OCI-LY1 (cell line): ENCODE data around the gene ATP6V1G1.

Experiments
- H2AFZ ChIP-seq: fragments of 200-600 bp; sonication (generic), shearing (Covaris generic); 2 replicates; pipeline ENCODE4 v1.6.0; 2014; ENCODE audit warnings: antibody characterized with exemption, mild to moderate bottlenecking, low read length
- H3F3A ChIP-seq: fragments of 200-600 bp; sonication (generic), shearing (Covaris generic); 2 replicates; pipeline ENCODE4 v1.6.0; 2014; ENCODE audit warnings: mild to moderate bottlenecking, antibody characterized with exemption, low read length, moderate library complexity; ENCODE audit not compliant: insufficient read depth
- H3K27ac ChIP-seq: fragments of 200-600 bp; sonication (generic); 2 replicates; pipeline ENCODE4 v1.5.1; 2014; ENCODE audit warnings: low read length, mixed run types, mild to moderate bottlenecking, low read depth; ENCODE audit not compliant: poor library complexity, severe bottlenecking
- H3K27me3 ChIP-seq: fragments of 200-600 bp; sonication (generic); 2 replicates; pipeline ENCODE4 v1.6.0; 2014; ENCODE audit warnings: antibody characterized with exemption, mild to moderate bottlenecking, low read length, moderate library complexity; ENCODE audit not compliant: insufficient read depth
- H3K36me3 ChIP-seq: fragments of 200-600 bp; sonication (generic); 2 replicates; pipeline ENCODE4 v1.6.1; 2014; ENCODE audit warnings: mild to moderate bottlenecking, antibody characterized with exemption, low read length, moderate library complexity, mixed read lengths; ENCODE audit not compliant: insufficient read depth
- H3K4me1 ChIP-seq: fragments of 200-600 bp; sonication (generic); 2 replicates; pipeline ENCODE4 v1.5.1; 2014; ENCODE audit warnings: mild to moderate bottlenecking, low read length, moderate library complexity; ENCODE audit not compliant: insufficient read depth, severe bottlenecking
- H3K4me2 ChIP-seq: fragments of 200-600 bp; sonication (generic), shearing (Covaris generic); 2 replicates; pipeline ENCODE4 v1.6.1; 2014; ENCODE audit warnings: low read length
- H3K4me3 ChIP-seq: fragments of 200-600 bp; sonication (generic); 2 replicates; pipeline ENCODE4 v1.5.1; 2014; ENCODE audit warnings: low read length, low read depth, mild to moderate bottlenecking, mixed read lengths; ENCODE audit not compliant: poor library complexity, severe bottlenecking
- H3K79me2 ChIP-seq: fragments of 200-600 bp; shearing (Covaris generic); 2 replicates; pipeline ENCODE4 v1.6.1; 2016; ENCODE audit warnings: mixed run types, low read length, mixed read lengths; ENCODE audit not compliant: insufficient read depth
- H3K9ac ChIP-seq: fragments of 200-600 bp; sonication (generic), shearing (Covaris generic); 2 replicates; pipeline ENCODE4 v1.6.1; 2014; ENCODE audit warnings: mild to moderate bottlenecking, low read length, mixed read lengths
- H3K9me2 ChIP-seq: fragments of 200-600 bp; sonication (generic), shearing (Covaris generic); 2 replicates; pipeline ENCODE4 v1.6.1; 2014; ENCODE audit warnings: low read depth, mild to moderate bottlenecking, low read length, mixed read lengths
- H3K9me3 ChIP-seq: fragments of 200-600 bp; shearing (Covaris generic); 2 replicates; pipeline ENCODE4 v1.6.1; 2014; ENCODE audit warnings: low read length, mixed read lengths
- H4K20me1 ChIP-seq: fragments of 200-600 bp; sonication (generic), shearing (Covaris generic); 2 replicates; pipeline ENCODE4 v1.6.0; 2016; ENCODE audit warnings: mild to moderate bottlenecking, low read length; ENCODE audit not compliant: insufficient read depth
- CTCF ChIP-seq: fragments of 200-600 bp; sonication (generic), shearing (Covaris generic); IDR thresholded peaks from 2 replicates; pipeline ENCODE4 v1.5.1; 2017; ENCODE audit warnings: mild to moderate bottlenecking, antibody characterized with exemption, low read length, moderate library complexity, mixed read lengths
- EZH2 ChIP-seq: fragments of 200-600 bp; sonication (generic), shearing (Covaris generic); IDR thresholded peaks from 2 replicates; pipeline ENCODE4 v1.8.0; 2017; ENCODE audit warnings: borderline replicate concordance, mixed run types, mild to moderate bottlenecking, antibody characterized with exemption, low read length, moderate library complexity, mixed read lengths

ATP6V1G1 gene

GRCh38 chr9:114545055-114545454 is 42.5 kb upstream of the ATP6V1G1 start:
- H3K79me2 ChIP-seq = no peaks in the 10 kb centered on the region
- H3K4me1 ChIP-seq = peaks cover 7% of the 10 kb centered on the region
- no peaks in the 10 kb centered on the region for H4K20me1 ChIP-seq
- no peaks in the 10 kb centered on the region for H3K9me2 ChIP-seq
- H3K9me3 ChIP-seq = peaks cover 3% of the 10 kb centered on the region; the same call in 1 of the 2 replicates
- H3F3A ChIP-seq = no peaks in the 10 kb centered on the region
- no peak overlapping the region for H2AFZ ChIP-seq
- no peaks in the 10 kb centered on the region for H3K36me3 ChIP-seq
- H3K9ac ChIP-seq = no peak overlapping the region
- no peak overlapping the region for H3K4me3 ChIP-seq
- TF ChIP-seq CTCF = no peak
- TF ChIP-seq EZH2 = no peak
- H3K4me2 ChIP-seq = no peak overlapping the region
- no peaks in the 10 kb centered on the region for H3K27me3 ChIP-seq
- no peak overlapping the region for H3K27ac ChIP-seq

- Histone ChIP-seq H3K79me2 (no peaks in the 10 kb centered on the region), H3K27me3 (no peaks in the 10 kb centered on the region), H3K9me2 (no peaks in the 10 kb centered on the region), H3K27ac (no peak overlapping the region), H3K36me3 (no peaks in the 10 kb centered on the region), H4K20me1 (no peaks in the 10 kb centered on the region), H3F3A (no peaks in the 10 kb centered on the region), H3K9me3 (peaks cover 3% of the 10 kb centered on the region; the same call in 1 of the 2 replicates), H2AFZ (no peak overlapping the region), H3K9ac (no peak overlapping the region), H3K4me2 (no peak overlapping the region), H3K4me1 (peaks cover 3% of the 10 kb centered on the region), H3K4me3 (no peak overlapping the region)
- TF ChIP-seq EZH2 (no peak), CTCF (no peak)
Observed at GRCh38 chr9:114546851-114547250, 40.7 kb upstream of the ATP6V1G1 start.

- no peaks in the 10 kb centered on the region for H4K20me1 ChIP-seq
- TF ChIP-seq EZH2 = no peak
- no peak for TF ChIP-seq CTCF
- H3K27ac ChIP-seq = no peak overlapping the region
- no peaks in the 10 kb centered on the region for H3K27me3 ChIP-seq
- H3K4me3 ChIP-seq = no peak overlapping the region
- no peaks in the 10 kb centered on the region for H3K9me2 ChIP-seq
- H3K9me3 ChIP-seq = no peaks in the 10 kb centered on the region
- no peak overlapping the region for H3K4me2 ChIP-seq
- H2AFZ ChIP-seq = no peak overlapping the region
- H3F3A ChIP-seq = no peaks in the 10 kb centered on the region
- peaks cover 3% of the 10 kb centered on the region for H3K4me1 ChIP-seq
- H3K36me3 ChIP-seq = no peaks in the 10 kb centered on the region
- H3K9ac ChIP-seq = no peak overlapping the region
- H3K79me2 ChIP-seq = no peaks in the 10 kb centered on the region
Observed at GRCh38 chr9:114549697-114550330, 37.8 kb upstream of the ATP6V1G1 start.
